Measurements from ENCODE around the gene SLC3A2. TPM values are rescaled to one million over a fixed set of nuclear protein-coding genes. Genes with fewer than 3 reads are reported as not detected.

Gene SLC3A2
- 147 TPM for total RNA-seq (ENCODE audit: unreplicated experiment)
- long read RNA-seq, transcript SLC3A2-208 (8 exons, 1,486 nt): minor isoform, 34 of 164 reads
- long read RNA-seq, transcript SLC3A2-201 (9 exons, 1,904 nt): major isoform, 91 of 164 reads
- long read RNA-seq, transcript SLC3A2-206 (11 exons, 2,084 nt): minor isoform, 5 of 164 reads
- long read RNA-seq, partial matches to known transcripts: 3 of 164 reads
- long read RNA-seq, other reads (novel, unspliced or antisense): 26 of 164 reads

DNA sequence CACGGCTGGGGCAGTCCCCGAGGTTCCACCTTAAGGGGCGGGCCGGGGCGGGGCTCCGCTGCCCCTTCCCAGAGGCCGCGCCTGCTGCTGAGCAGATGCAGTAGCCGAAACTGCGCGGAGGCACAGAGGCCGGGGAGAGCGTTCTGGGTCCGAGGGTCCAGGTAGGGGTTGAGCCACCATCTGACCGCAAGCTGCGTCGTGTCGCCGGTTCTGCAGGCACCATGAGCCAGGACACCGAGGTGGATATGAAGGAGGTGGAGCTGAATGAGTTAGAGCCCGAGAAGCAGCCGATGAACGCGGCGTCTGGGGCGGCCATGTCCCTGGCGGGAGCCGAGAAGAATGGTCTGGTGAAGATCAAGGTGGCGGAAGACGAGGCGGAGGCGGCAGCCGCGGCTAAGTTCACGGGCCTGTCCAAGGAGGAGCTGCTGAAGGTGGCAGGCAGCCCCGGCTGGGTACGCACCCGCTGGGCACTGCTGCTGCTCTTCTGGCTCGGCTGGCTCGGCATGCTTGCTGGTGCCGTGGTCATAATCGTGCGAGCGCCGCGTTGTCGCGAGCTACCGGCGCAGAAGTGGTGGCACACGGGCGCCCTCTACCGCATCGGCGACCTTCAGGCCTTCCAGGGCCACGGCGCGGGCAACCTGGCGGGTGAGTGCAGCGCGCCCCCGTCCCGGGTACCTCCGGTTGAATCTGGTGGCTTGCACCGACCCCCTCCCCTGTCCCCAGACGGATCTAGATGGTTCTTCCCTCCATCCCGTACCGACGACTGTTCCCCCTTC lies at the start of gene SLC3A2:
TSS of gene SLC3A2 (plus strand) at position 94 of the 776 bp plus-strand sequence. CDS start at position 222, 128 bp downstream.
- Mint-ChIP-seq H3K4me3 (ENCODE audit: unreplicated experiment) (peak within 1 kb of the TSS; percentile 100), H3K4me1 (ENCODE audit: unreplicated experiment) (peaks cover 58% of the 10 kb centered on the region), H3K36me3 (ENCODE audit: low read depth, unreplicated experiment) (peaks cover 46% of the 10 kb centered on the region), H3K27ac (ENCODE audit: unreplicated experiment) (peak within 1 kb of the TSS; percentile 99), H3K27me3 (ENCODE audit: unreplicated experiment) (peaks cover 16% of the 10 kb centered on the region), H3K9me3 (ENCODE audit: unreplicated experiment) (no peaks in the 10 kb centered on the region)
- TF ChIP-seq, protein P1, sequence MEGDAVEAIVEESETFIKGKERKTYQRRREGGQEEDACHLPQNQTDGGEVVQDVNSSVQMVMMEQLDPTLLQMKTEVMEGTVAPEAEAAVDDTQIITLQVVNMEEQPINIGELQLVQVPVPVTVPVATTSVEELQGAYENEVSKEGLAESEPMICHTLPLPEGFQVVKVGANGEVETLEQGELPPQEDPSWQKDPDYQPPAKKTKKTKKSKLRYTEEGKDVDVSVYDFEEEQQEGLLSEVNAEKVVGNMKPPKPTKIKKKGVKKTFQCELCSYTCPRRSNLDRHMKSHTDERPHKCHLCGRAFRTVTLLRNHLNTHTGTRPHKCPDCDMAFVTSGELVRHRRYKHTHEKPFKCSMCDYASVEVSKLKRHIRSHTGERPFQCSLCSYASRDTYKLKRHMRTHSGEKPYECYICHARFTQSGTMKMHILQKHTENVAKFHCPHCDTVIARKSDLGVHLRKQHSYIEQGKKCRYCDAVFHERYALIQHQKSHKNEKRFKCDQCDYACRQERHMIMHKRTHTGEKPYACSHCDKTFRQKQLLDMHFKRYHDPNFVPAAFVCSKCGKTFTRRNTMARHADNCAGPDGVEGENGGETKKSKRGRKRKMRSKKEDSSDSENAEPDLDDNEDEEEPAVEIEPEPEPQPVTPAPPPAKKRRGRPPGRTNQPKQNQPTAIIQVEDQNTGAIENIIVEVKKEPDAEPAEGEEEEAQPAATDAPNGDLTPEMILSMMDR (IDR thresholded peaks at IDR 0.05; ENCODE audit: unreplicated experiment): peak; percentile 59
- peak; percentile 87 for DNase-seq (ENCODE audit: low spot score)

DNA sequence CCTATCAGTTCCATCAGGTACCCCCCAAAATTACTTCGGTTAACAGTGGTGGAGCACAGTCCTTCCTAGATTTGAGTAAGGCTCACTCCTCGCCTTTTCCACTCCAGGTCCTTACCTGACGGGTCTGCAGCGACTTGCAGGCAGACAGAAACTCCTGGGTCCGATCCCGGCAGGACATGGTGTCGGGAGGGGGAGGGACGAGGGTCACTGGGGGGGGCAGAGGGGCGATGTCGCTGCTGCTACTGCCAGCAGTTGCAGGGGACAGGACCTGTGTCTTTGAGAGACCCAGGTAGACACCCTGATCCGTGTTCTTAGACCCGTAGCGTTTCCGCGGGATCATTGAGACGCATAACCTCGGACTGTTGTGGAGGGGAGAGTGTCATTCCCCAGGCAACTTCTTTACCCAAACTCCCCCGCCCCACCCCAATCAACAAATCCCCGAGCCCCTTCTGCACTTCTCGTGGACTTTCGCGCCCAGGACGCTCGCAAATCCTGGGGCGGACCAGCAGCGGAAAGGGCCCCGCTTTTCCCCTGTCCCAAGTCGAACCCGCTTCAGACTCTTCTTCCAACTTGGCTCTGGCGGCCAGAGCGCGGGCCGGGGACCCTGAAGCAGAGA lies 49.7 kb upstream of the SLC3A2 start:
- Mint-ChIP-seq H3K4me3 (ENCODE audit: unreplicated experiment) (peak overlapping the region; percentile 99), H3K36me3 (ENCODE audit: low read depth, unreplicated experiment) (peaks cover 32% of the 10 kb centered on the region), H3K9me3 (ENCODE audit: unreplicated experiment) (no peaks in the 10 kb centered on the region), H3K27me3 (ENCODE audit: unreplicated experiment) (peaks cover 15% of the 10 kb centered on the region), H3K27ac (ENCODE audit: unreplicated experiment) (peak overlapping the region; percentile 99), H3K4me1 (ENCODE audit: unreplicated experiment) (peaks cover 20% of the 10 kb centered on the region)
- DNase-seq (ENCODE audit: low spot score): no peak
- TF ChIP-seq, protein P1 (IDR thresholded peaks at IDR 0.05; ENCODE audit: unreplicated experiment): no peak

DNA sequence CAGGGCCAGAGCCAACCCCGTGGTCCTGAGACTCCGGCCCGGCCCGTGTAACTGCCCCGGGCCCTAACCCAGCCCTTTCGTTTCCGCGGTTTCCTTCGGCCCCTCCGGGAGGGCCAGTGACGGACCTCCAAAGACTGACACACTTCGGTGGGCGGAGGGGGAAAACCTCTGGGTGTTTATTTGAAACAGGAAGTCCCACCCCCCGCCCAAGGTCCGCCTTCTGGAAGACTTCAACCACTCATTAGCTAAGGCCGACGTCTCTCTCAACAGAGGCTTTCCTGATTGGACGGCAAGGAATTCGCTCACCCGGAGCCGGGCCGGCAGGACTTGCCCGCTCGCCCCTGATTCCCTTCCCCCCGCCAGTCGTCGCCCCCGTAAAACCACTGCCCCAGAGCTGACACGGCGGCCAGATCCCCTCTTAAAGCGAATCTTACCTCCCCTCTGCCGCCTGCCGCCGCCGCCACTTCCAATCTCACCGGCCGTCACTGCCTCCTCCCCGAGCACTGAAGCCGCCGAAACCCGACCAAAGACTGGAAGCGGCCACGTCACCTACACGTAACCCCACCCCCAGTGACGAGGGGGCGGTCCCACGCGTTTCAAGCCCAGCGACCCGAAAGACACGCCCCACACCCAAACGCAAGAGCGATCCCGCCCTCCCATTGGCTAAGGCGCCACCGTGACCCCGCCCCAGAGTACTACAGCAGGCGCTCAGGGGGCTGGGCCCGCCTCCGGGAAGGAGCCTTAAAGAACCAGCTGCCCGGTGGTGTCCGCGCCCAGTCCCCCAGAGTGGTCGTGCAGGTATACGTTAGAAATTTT lies 49.0 kb upstream of the SLC3A2 start, which contains the start of gene STX5:
TSS of gene STX5 (minus strand) at position 532 of the 816 bp plus-strand sequence. CDS start 808 bp downstream, outside the sequence.
- H3K27me3 Mint-ChIP-seq (ENCODE audit: unreplicated experiment): peaks cover 15% of the 10 kb centered on the region
- DNase-seq (ENCODE audit: low spot score): peak; percentile 99
- H3K9me3 Mint-ChIP-seq (ENCODE audit: unreplicated experiment): no peaks in the 10 kb centered on the region
- H3K27ac Mint-ChIP-seq (ENCODE audit: unreplicated experiment): peak within 1 kb of the TSS; percentile 99
- TF ChIP-seq, protein P1 (IDR thresholded peaks at IDR 0.05; ENCODE audit: unreplicated experiment): no peak
- peaks cover 37% of the 10 kb centered on the region for H3K36me3 Mint-ChIP-seq (ENCODE audit: low read depth, unreplicated experiment)
- peak within 1 kb of the TSS; percentile 99 for H3K4me3 Mint-ChIP-seq (ENCODE audit: unreplicated experiment)
- H3K4me1 Mint-ChIP-seq (ENCODE audit: unreplicated experiment): peaks cover 23% of the 10 kb centered on the region

DNA sequence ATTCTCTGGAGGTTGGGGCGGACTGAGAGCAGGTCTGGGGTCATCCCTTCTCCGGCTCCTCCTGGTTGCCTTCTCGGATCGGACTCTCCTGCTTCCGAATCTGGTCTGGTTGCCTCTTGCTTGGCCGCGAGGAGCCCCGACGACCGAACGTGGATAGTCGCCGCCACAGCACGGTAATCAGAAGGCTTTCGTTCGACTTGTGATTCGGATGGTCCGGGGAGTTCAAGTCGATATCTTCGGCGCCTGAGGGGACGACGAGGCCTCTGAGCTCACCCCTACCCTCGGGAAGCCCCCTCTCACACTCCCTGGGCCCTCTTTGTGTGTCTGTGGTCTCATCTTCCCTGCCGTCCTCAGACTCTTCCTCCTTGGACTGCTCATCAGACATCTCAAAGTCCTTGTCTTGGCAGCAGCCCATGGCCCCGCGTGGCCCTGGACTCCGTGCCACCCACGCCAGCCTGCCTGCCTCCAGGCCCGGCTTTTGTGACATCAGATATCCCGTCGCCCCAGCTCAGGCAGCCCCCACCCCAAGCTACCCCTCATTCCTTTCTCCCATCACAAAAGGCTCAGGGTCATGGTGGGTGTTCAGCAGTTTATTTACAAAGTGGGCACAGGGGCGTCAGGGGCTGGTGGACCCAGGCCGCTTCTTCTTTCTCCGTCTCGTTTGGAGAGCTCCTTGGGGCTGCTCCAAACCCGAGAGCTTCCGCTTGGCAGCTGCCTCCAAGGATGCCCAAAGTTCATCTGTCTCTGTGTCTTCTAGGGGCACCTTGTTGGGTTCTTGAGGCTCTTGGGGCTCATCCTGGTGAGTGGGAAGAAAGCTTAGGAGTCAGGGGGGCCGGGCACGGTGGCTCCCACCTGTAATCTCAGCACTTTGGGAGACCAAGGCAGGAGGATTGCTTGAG lies 48.1 kb upstream of the SLC3A2 start, which contains the start of gene TEX54:
TSS of gene TEX54 (minus strand) at position 506 of the 899 bp plus-strand sequence.
- Mint-ChIP-seq H3K36me3 (ENCODE audit: low read depth, unreplicated experiment) (peaks cover 30% of the 10 kb centered on the region), H3K4me1 (ENCODE audit: unreplicated experiment) (peaks cover 23% of the 10 kb centered on the region), H3K27ac (ENCODE audit: unreplicated experiment) (peak within 1 kb of the TSS; percentile 99), H3K9me3 (ENCODE audit: unreplicated experiment) (no peaks in the 10 kb centered on the region), H3K27me3 (ENCODE audit: unreplicated experiment) (peaks cover 15% of the 10 kb centered on the region), H3K4me3 (ENCODE audit: unreplicated experiment) (peak within 1 kb of the TSS; percentile 99)
- peak; percentile 13 for DNase-seq (ENCODE audit: low spot score)
- TF ChIP-seq, protein P1 (IDR thresholded peaks at IDR 0.05; ENCODE audit: unreplicated experiment): no peak

Data from endothelial cell (in vitro differentiated cells).